Limb (tissue), 2 donors: ENCODE results near the gene ZNF616.

Source experiments
- DNase-seq, 2 donors: peaks; one replicate each; pipeline ENCODE4 v3.0.0-alpha.2; 2016; ENCODE audit errors: extremely low spot score in 2 of 2

Gene ZNF616

GRCh38 chr19:52139252-52140031 is at the start of gene ZNF616:
Gene ZNF616 (minus strand): TSS chr19:52139938. CDS start chr19:52130512, 9,426 bp downstream.
- peak; percentile 97 to 98 for DNase-seq

- DNase-seq = no peak
These were observed 49.3 kb upstream of the ZNF616 start for GRCh38 chr19:52188822-52189734.

- DNase-seq = no peak
These were observed 47.7 kb upstream of the ZNF616 start for GRCh38 chr19:52187407-52187806.

- DNase-seq = no peak
These were observed 36.8 kb upstream of the ZNF616 start for GRCh38 chr19:52176574-52176973.

GRCh38 chr19:52172347-52172746 is 32.6 kb upstream of the ZNF616 start:
- DNase-seq = no peak

- DNase-seq = peak; percentile 83 to 92
These were observed 31.8 kb upstream of the ZNF616 start, which contains the start of gene ZNF836 for GRCh38 chr19:52171321-52172169. Gene ZNF836 (minus strand): TSS chr19:52171621. CDS start chr19:52168072, 3,549 bp downstream.

- peak in 1 of 2 donors; percentile 52 for DNase-seq
These were observed 31.2 kb upstream of the ZNF616 start for GRCh38 chr19:52170863-52171320.

GRCh38 chr19:52170304-52170703 is 30.6 kb upstream of the ZNF616 start:
- DNase-seq = no peak

- no peak for DNase-seq
These were observed 16.0 kb upstream of the ZNF616 start for GRCh38 chr19:52155596-52156359.

- DNase-seq = no peak
These were observed 8.5 kb upstream of the ZNF616 start for GRCh38 chr19:52148256-52148655.

- no peak for DNase-seq
These were observed 2.4 kb upstream of the ZNF616 start for GRCh38 chr19:52142001-52142595.

GRCh38 chr19:52141203-52141602 is 1.5 kb upstream of the ZNF616 start:
- no peak for DNase-seq

- no peak for DNase-seq
These were observed 433 bp upstream of the ZNF616 start for GRCh38 chr19:52140032-52140710.

- DNase-seq = no peak
These were observed 821 bp downstream of the ZNF616 start for GRCh38 chr19:52138983-52139251.

- peak; percentile 41 to 73 for DNase-seq
These were observed 1.3 kb downstream of the ZNF616 start for GRCh38 chr19:52138278-52138982.

- DNase-seq = no peak
These were observed 19.5 kb downstream of the ZNF616 start for GRCh38 chr19:52120286-52120685.

GRCh38 chr19:52115526-52116053 is 24.1 kb downstream of the ZNF616 start:
- no peak for DNase-seq

GRCh38 chr19:52114691-52115090 is 25.0 kb downstream of the ZNF616 start:
- no peak for DNase-seq

GRCh38 chr19:52112624-52113023 is 27.1 kb downstream of the ZNF616 start:
- DNase-seq = no peak
